Testis (tissue), 3 donors: ENCODE data around the gene TENT5C. TPM values are rescaled to one million over a fixed set of nuclear protein-coding genes. Genes with fewer than 3 reads are reported as not detected.

Experiments
- DNase-seq: peaks from one replicate; pipeline ENCODE4 v3.0.0-alpha.2; 2019
- H3K27ac ChIP-seq, 2 donors: fragments of 200-600 bp; sonication (generic); one replicate each; pipeline ENCODE4 v1.5.1; 2019
- H3K27me3 ChIP-seq: fragments of 200-600 bp; sonication (generic); one replicate; pipeline ENCODE4 v1.5.1; 2019
- H3K36me3 ChIP-seq: fragments of 200-600 bp; sonication (generic); one replicate; pipeline ENCODE4 v1.5.1; 2017; ENCODE audit warnings: low read depth; ENCODE audit errors: missing control alignments
- H3K4me1 ChIP-seq: fragments of 200-600 bp; sonication (generic); one replicate; pipeline ENCODE4 v1.5.1; 2019
- H3K4me3 ChIP-seq, 2 donors: fragments of 200-600 bp; sonication (generic); one replicate each; pipeline ENCODE4 v1.5.1; 2017 to 2019
- H3K9me3 ChIP-seq: fragments of 200-600 bp; sonication (generic); one replicate; pipeline ENCODE4 v1.5.1; 2017
- POLR2A ChIP-seq: fragments of 450-650 bp; IDR thresholded peaks from one replicate; pipeline ENCODE4 v1.6.1; 2017; ENCODE audit warnings: antibody characterized with exemption, mild to moderate bottlenecking, moderate library complexity
- WGBS, 2 donors: methylation state at CpG; one replicate each; pipeline ENCODE4 v1.1.5; 2018; 5-methylcytosine and 5-hydroxymethylcytosine counted together
- intact Hi-C: fragments of 100-400 bp; cut with DNase I; formaldehyde crosslinking; loops from one replicate; pipeline ENCODE4 v1.15.1; 2023; ENCODE audit warnings: low total_unique reads
- polyA plus RNA-seq: library from polyadenylated mRNA; stranded (reverse); fragments of 350-450 nt; fragmentation: Illumina TruSeq; extraction: RNeasy Lipid Tissue Mini Kit (QIAGEN cat#74804); gene quantifications from one replicate; pipeline ENCODE4 v1.2.3, GENCODE V29; 2014; ENCODE audit warnings: low read depth, low replicate concordance; ENCODE audit not compliant: insufficient read depth
- total RNA-seq, 2 donors: library from RNA; depleted of rRNA; stranded (reverse); fragments of >200 nt; gene quantifications; one replicate each; pipeline ENCODE4 v1.2.3, GENCODE V29; 2016
- TF ChIP-seq, protein P1 (sequence below), 3 experiments: fragments of 450-650 bp in 2 of 3; fragments of 200-600 bp in 1 of 3; sonication (generic) in 1 of 3; IDR thresholded peaks; one replicate each; pipeline ENCODE4 v1.5.1; 2016 to 2019; ENCODE audit warnings: antibody characterized with exemption in 3 of 3, mild to moderate bottlenecking in 2 of 3, moderate library complexity in 1 of 3

TENT5C gene
- total and polyA plus RNA-seq, 3 donors from 2014 or later = 38.4 to 72.4 (median 67.3) TPM

DNA sequence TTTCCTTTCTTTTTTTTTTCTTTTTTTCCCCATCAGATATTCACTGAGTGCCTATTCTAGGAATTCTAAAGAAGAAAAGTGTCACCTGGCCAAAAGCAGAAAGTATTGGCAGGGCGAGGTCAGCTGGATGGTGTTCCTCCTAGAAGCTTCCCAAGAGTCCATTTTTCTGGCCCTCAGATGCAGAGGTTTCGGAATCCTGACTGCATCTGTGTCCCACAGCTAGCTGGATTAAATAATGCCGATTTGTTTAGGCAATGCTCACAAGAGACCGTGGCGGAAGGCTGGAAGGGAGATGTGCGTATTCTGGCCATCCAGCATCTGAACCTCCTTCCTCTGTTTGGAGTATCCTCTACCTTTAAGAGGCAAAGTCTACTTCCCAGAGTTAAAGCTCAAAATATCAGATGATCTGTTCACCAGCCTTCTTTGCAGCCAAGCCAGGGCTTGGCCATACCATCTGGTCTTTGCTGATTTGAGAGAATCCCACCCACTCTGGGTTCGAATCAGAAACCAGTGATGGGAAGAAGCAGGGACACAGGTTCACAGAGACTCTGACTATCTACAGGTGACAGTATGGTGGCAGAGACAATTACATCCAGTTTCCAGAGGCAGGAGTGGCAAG lies 5.4 kb upstream of the TENT5C start:
- intact Hi-C loops = no loop called here
- H3K4me3 ChIP-seq = no peak overlapping the region
- no peak for TF ChIP-seq POLR2A
- TF ChIP-seq, protein P1, sequence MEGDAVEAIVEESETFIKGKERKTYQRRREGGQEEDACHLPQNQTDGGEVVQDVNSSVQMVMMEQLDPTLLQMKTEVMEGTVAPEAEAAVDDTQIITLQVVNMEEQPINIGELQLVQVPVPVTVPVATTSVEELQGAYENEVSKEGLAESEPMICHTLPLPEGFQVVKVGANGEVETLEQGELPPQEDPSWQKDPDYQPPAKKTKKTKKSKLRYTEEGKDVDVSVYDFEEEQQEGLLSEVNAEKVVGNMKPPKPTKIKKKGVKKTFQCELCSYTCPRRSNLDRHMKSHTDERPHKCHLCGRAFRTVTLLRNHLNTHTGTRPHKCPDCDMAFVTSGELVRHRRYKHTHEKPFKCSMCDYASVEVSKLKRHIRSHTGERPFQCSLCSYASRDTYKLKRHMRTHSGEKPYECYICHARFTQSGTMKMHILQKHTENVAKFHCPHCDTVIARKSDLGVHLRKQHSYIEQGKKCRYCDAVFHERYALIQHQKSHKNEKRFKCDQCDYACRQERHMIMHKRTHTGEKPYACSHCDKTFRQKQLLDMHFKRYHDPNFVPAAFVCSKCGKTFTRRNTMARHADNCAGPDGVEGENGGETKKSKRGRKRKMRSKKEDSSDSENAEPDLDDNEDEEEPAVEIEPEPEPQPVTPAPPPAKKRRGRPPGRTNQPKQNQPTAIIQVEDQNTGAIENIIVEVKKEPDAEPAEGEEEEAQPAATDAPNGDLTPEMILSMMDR (IDR thresholded peaks at IDR 0.05) = no peak

DNA sequence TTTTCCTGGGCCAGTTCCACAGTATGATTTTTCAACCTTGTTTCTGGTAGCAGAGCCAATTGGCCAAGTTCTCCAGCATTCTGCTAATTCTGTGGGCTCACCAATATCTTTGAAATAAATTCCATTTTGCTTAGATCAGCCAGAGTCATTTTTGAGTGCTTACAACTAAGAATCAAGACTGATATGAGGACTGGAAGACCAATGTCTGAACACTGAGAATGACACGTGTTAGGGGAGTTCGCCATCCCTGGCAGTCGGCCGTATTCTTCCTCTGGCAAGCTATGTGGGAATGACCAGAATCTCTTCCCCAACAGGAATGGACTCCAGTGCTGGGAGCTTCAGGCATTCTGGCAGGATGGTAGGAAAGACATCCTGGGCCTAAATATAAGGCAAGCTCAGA lies 4.9 kb upstream of the TENT5C start:
- Histone ChIP-seq H3K4me1 (no peaks in the 10 kb centered on the region), H3K27me3 (no peaks in the 10 kb centered on the region), H3K27ac (no peak overlapping the region), H3K9me3 (no peaks in the 10 kb centered on the region), H3K36me3 (no peaks in the 10 kb centered on the region), H3K4me3 (no peak overlapping the region)
- DNase-seq = no peak
- intact Hi-C loops = no loop called here
- WGBS, 2 donors = 64 to 71% methylated on average over 4 of the region's 4 CpGs
- no peak for TF ChIP-seq POLR2A

More for the DNA sequence above, 5.4 kb upstream of the TENT5C start:
- no peaks in the 10 kb centered on the region for H3K36me3 ChIP-seq
- no peaks in the 10 kb centered on the region for H3K27me3 ChIP-seq
- 88 to 95% methylated on average over 7 of the region's 7 CpGs for WGBS, 2 donors
- no peaks in the 10 kb centered on the region for H3K9me3 ChIP-seq
- H3K27ac ChIP-seq = no peak overlapping the region
- no peaks in the 10 kb centered on the region for H3K4me1 ChIP-seq
- DNase-seq = no peak

DNA sequence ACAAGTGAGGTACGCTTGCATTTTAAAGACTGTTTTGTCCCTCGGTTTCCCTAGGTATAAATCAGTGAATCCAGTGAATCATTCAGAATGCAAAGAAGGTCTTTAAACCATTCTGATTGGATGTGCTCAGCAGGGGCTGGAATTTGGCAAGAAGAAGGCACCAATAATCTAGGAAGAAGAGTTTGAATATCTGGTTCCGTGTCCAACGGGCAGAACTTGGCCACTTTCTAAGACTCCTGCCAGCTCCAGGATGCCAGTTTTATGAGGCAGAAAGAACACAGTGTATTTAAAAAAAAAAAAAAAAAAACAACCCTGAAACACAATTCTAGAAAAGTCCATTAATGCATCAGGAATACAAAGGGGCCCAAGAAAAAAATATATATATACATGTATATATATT lies 3.0 kb upstream of the TENT5C start:
- no peak for DNase-seq
- 83 to 84% methylated on average over 4 of the region's 4 CpGs for WGBS, 2 donors
- intact Hi-C loops = no loop called here
- H3K4me3 ChIP-seq = no peak overlapping the region
- no peak overlapping the region for H3K27ac ChIP-seq
- H3K27me3 ChIP-seq = no peaks in the 10 kb centered on the region
- H3K36me3 ChIP-seq = no peaks in the 10 kb centered on the region
- no peaks in the 10 kb centered on the region for H3K9me3 ChIP-seq
- peaks cover 9% of the 10 kb centered on the region for H3K4me1 ChIP-seq
- TF ChIP-seq POLR2A = no peak
- TF ChIP-seq, protein P1 (IDR thresholded peaks at IDR 0.05) = no peak

DNA sequence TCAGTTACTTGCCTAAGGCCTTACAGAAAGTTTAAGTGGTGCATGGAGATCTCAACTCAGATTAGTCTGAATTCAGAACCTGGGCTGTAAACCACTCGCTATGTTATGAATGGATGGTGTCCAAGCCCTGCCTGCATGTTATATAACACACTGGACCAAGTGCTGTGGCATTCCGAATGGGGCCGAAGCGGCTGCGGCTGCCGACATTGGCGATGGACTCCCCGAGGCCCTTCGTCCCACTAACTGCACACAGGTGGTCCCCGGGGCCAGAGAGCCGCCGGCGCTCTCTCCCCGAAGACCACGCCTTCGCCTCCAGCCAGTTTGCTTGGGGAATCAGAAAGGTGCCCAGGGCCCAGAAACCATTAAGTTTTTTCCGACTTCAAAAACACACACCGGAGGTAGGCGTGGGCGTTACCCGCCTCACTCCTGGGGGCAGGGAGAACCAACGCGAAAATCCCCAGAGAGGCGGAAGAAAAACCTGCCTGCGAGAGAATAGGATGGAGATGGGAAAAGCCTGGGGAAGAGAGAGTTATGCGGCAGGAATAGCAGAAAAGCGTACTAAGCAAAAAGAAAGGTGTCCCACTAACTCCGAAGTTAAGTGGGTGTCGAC lies 579 bp upstream of the TENT5C start:
- peaks cover 13% of the 10 kb centered on the region for H3K4me1 ChIP-seq
- TF ChIP-seq POLR2A = no peak
- TF ChIP-seq, protein P1 (IDR thresholded peaks at IDR 0.05) = no peak
- H3K9me3 ChIP-seq = no peaks in the 10 kb centered on the region
- 0 to 2% methylated on average over 22 to 29 of the region's 29 CpGs for WGBS, 2 donors
- intact Hi-C loops = no loop called here
- peak overlapping the region; percentile 72 to 77 for H3K4me3 ChIP-seq
- no peaks in the 10 kb centered on the region for H3K27me3 ChIP-seq
- peak overlapping the region; percentile 59 to 79 for H3K27ac ChIP-seq
- no peak for DNase-seq
- H3K36me3 ChIP-seq = no peaks in the 10 kb centered on the region

DNA sequence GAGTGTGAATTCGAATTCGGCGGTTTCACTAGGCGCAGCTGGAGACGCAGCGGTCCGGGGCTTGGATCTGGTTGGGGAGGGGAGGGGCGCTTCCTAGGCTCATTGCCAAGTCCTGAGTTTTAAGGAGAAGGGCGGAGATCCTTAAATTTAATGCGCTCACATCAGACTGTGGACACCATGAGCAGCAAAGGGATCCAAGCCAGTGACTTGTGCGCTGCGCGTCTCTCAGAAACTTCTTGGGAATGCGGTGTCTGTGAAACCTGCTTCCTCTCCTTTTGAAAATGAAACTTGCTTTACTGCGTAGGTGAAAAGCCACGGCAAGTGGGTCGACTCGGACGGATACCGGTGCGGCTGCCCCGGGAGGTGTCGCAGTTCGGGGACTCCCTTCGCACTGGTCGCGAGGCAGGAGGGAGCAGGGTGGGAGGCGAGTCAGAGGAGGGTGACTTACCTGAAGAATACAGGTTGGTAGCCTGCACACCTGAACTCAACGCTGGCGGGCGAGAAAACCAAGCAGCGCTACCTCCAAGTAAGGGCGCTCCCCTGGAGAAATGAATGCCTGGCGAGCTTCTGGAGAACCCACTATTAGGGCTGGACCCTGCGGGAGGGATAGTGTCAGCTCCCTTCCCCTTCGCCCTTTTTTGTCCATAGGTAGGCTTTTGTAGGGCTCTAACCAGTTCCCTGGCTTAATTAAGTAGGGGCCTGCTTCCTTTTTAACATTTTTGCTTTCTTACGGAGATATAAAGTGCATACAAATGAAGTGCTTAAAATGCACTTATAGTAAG lies 992 bp downstream of the TENT5C start:
- Histone ChIP-seq H3K9me3 (no peaks in the 10 kb centered on the region), H3K27me3 (no peaks in the 10 kb centered on the region), H3K27ac (peak overlapping the region in 1 of 2 donors; percentile 79), H3K4me1 (peaks cover 17% of the 10 kb centered on the region), H3K4me3 (peak overlapping the region; percentile 72 to 77), H3K36me3 (no peaks in the 10 kb centered on the region)
- DNase-seq = peak; percentile 43
- TF ChIP-seq POLR2A = no peak
- TF ChIP-seq, protein P1 (IDR thresholded peaks at IDR 0.05) = no peak
- intact Hi-C loops = no loop called here
- 7 to 16% methylated on average over 15 to 37 of the region's 37 CpGs for WGBS, 2 donors
